WTC11 (cell line): Measurements from ENCODE around the gene URB1.

Source experiments
- AFF4 ChIP-seq: sonication (generic); formaldehyde crosslinking; IDR thresholded peaks from 2 replicates; pipeline ENCODE4 v1.8.1; 2023; ENCODE audit warnings: mild to moderate bottlenecking, missing genetic modification reagents, borderline replicate concordance
- ESRRA ChIP-seq: sonication (generic); formaldehyde crosslinking; IDR thresholded peaks from 2 replicates; pipeline ENCODE4 v1.8.1; 2022; ENCODE audit warnings: mild to moderate bottlenecking, missing genetic modification reagents, borderline replicate concordance
- MAX ChIP-seq: sonication (generic); formaldehyde crosslinking; IDR thresholded peaks from 2 replicates; pipeline ENCODE4 v1.8.0; 2022; ENCODE audit warnings: mild to moderate bottlenecking, missing genetic modification reagents
- NR1H2 ChIP-seq: sonication (generic); formaldehyde crosslinking; IDR thresholded peaks from 2 replicates; pipeline ENCODE4 v1.9.0; 2021; ENCODE audit warnings: mild to moderate bottlenecking, moderate library complexity, missing genetic modification reagents
- ZNF263 ChIP-seq: sonication (generic); formaldehyde crosslinking; IDR thresholded peaks from 2 replicates; pipeline ENCODE4 v1.8.1; 2022; ENCODE audit warnings: low read depth, mild to moderate bottlenecking, moderate library complexity, missing genetic modification reagents
- ZNF317 ChIP-seq: sonication (generic); formaldehyde crosslinking; IDR thresholded peaks from 2 replicates; pipeline ENCODE4 v1.8.1; 2023; ENCODE audit warnings: low read depth, mild to moderate bottlenecking, moderate library complexity, missing genetic modification reagents, borderline replicate concordance
- TF ChIP-seq, protein P1 (sequence below): fragments of 200-600 bp; IDR thresholded peaks from 2 replicates; pipeline ENCODE4 v1.8.0; 2022; ENCODE audit warnings: antibody characterized with exemption
- TF ChIP-seq, protein P2 (sequence below): fragments of 250-450 bp; sonication (Bioruptor Pico); conservative IDR thresholded peaks from 2 replicates; pipeline ENCODE4 v1.9.0; 2021; ENCODE audit warnings: mild to moderate bottlenecking

- TF ChIP-seq MAX (CRISPR knock-in tag) (peak; percentile 63; the same call in 1 of the 2 replicates), ESRRA (CRISPR knock-in tag) (no peak), ZNF263 (CRISPR knock-in tag) (no peak), ZNF317 (CRISPR knock-in tag) (no peak), AFF4 (CRISPR knock-in tag) (no peak), NR1H2 (CRISPR knock-in tag) (no peak)
- TF ChIP-seq, protein P1, sequence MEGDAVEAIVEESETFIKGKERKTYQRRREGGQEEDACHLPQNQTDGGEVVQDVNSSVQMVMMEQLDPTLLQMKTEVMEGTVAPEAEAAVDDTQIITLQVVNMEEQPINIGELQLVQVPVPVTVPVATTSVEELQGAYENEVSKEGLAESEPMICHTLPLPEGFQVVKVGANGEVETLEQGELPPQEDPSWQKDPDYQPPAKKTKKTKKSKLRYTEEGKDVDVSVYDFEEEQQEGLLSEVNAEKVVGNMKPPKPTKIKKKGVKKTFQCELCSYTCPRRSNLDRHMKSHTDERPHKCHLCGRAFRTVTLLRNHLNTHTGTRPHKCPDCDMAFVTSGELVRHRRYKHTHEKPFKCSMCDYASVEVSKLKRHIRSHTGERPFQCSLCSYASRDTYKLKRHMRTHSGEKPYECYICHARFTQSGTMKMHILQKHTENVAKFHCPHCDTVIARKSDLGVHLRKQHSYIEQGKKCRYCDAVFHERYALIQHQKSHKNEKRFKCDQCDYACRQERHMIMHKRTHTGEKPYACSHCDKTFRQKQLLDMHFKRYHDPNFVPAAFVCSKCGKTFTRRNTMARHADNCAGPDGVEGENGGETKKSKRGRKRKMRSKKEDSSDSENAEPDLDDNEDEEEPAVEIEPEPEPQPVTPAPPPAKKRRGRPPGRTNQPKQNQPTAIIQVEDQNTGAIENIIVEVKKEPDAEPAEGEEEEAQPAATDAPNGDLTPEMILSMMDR: no peak
- TF ChIP-seq, protein P2, sequence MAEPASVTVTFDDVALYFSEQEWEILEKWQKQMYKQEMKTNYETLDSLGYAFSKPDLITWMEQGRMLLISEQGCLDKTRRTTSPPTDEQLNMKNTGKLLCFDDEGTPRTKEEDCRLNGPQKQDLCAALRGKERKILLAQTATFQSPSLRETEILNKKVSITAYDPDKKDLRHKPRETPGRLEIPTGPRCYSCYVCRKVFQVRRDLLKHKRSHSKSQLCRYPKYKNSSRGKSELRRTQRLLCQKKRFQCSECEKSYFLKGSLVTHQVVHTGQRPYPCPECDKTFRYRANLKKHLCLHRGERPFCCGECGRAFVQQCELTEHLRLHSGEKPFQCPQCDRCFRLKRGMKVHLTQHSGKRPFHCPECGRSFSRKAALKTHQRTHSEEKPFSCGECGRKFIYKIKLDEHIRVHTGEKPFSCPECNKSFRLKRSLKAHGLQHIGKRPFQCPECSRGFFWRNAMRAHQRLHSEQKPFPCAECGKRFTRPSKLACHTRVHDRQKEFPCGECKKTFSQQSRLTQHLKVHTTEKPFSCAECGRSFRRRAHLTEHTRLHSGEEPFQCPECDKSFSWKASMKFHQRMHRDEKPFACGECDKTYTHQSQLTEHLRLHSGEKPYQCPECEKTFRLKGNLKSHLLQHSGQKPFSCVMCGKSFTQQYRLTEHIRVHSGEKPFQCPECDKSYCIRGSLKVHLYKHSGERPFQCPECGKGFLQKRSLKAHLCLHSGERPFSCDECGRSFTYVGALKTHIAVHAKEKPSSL: no peak
Observed at GRCh38 chr21:32278518-32279376, 114.1 kb downstream of the URB1 start, which contains the start of gene MIS18A.
